NCI-H146 (cell line): ENCODE measurements around the gene FLNC.

ENCODE experiments used
- DNase-seq: peaks from one replicate; lab custom pipeline; 2025; lab: John Stamatoyannopoulos, UW

Gene FLNC

GRCh38 chr7:128830231-128831177 is at the start of gene FLNC:
TSS of gene FLNC (plus strand) at chr7:128830406. CDS start at chr7:128830638, 232 bp downstream.
- DNase-seq: peak; percentile 29

- no peak for DNase-seq
Measured at GRCh38 chr7:128781126-128781525, 49.1 kb upstream of the FLNC start.

GRCh38 chr7:128781851-128782250 is 48.4 kb upstream of the FLNC start:
- no peak for DNase-seq

GRCh38 chr7:128783143-128783861 is 46.9 kb upstream of the FLNC start:
- DNase-seq: peak; percentile 30

- DNase-seq: no peak
Measured at GRCh38 chr7:128785738-128786137, 44.5 kb upstream of the FLNC start.

DNA sequence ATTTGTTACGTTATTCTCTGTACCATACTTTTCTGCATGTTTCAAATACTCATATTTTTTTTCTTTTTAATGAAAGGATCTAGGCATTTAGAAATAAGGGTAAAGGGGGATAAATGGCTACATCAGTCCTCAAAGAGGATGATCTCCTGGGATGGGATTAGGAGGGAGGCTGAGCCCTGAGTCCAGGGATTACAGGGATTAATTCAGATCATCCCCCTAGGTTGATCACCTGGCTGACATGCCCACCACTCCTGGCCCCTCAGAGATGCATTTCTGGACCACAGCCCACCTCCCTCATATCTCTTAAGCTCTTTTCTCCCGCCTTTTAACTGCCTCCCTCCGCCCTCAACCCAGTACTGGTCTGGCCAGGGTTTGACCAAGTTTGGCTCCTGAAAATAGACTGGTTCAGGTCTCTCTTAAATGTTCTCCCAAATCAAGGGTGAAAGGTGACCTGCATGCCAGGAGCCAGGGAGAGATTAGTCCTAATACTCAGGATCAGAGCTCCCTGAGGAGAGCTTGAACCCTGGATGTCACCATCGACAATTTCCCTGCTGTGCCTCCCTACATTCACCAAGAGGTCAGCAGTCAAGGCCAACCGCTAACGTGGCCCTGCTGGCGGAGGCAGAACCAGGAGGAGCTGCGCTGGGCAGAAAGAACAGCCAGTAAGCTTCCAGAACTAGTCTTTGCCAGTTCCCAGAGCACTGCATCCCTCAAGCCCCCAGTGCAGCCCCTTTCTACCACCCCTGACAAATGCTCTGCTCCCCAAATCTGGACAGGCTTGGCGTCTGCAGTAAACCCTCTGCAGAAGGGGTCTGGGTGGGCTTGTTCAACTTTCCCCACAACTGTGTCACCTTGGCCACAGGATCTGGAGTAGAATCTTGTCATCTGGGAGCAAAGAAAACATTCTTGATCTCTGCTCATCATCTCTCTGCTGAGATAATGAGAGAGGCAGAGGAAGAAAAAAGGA is 41.5 kb upstream of the FLNC start:
- no peak for DNase-seq

DNA sequence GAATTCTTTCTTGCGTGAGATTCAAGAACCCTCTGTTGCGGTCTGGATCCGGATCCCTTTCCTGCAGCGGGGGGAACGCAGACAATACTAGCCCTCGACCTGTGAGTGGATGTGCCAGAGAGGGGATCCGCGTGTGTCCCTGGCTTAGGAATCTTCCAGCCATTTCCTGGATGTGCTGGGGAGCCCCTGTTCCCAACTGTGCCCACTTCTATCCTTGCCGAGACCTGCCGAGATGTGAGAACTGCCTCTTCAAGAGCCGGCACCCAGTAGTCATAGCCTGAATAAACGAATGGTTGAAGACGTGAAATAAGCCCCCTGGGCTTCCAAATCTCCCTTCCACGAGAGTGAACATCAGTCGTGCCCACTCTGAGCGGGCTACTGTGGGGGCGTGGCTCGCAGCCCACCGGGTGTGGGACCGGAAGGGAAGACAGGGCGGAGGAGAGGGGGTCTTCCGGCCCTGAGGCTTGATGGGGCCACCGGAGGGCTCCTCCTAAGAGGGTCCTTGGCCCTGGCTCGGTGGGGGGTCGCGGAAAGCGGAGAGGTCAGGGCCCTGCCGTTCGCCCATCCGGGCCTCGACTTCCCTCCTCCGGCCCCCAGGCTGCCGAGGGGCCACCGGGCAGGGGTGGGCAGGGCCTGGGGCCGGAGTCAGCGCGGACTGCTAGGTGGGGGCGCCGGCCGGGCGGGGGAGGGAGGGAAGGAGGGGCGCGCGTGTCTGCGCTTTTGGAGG is 39.7 kb upstream of the FLNC start:
- DNase-seq: peak; percentile 30

DNA sequence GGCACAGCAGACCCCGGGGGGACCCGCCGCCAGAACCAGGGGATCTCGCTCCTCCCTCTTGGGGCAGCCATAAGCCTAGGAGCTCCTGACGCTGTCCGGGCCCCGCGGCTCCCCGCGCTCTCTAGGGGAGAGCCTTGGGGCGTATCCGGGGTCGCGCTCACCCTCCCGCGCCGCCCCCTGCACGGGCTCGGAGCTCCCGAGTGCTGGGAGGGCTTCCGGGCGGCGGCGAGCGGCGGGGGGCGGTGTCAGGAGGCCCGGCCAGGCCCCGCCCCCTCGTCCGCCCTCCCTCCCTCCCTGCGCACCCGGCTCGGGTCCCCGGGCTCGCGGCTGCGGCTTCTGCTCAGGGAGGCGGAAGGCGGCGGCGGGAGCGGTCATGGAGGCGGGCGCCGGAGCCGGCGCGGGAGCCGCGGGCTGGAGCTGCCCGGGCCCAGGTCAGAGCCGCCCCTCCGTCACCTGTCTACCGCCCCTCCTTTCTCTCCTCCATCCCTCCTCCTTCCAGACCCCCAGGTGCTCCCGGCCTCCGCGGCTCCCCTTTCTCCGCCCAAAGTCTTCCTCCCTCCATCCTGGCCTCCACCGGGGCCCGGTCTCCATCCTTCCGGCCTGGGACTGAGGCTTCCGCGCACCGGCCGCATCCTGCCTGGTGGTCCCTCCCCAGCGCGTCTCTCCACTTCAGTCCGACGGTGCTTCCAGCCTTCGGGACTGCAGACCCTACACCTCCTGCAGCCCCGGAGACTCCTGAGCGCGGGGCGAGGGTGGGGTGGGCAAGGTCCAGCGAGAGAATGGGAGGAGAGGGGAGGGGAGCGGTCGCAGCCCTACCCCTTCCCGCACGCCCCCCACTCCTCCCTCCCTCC is 38.9 kb upstream of the FLNC start, which contains the start of gene CCDC136:
Gene CCDC136 (plus strand): TSS at position 848 of the 851 bp plus-strand sequence. CDS start 444 bp downstream, outside the sequence.
- DNase-seq: peak; percentile 80

GRCh38 chr7:128791972-128792327 is 38.3 kb upstream of the FLNC start:
- peak; percentile 35 for DNase-seq

DNA sequence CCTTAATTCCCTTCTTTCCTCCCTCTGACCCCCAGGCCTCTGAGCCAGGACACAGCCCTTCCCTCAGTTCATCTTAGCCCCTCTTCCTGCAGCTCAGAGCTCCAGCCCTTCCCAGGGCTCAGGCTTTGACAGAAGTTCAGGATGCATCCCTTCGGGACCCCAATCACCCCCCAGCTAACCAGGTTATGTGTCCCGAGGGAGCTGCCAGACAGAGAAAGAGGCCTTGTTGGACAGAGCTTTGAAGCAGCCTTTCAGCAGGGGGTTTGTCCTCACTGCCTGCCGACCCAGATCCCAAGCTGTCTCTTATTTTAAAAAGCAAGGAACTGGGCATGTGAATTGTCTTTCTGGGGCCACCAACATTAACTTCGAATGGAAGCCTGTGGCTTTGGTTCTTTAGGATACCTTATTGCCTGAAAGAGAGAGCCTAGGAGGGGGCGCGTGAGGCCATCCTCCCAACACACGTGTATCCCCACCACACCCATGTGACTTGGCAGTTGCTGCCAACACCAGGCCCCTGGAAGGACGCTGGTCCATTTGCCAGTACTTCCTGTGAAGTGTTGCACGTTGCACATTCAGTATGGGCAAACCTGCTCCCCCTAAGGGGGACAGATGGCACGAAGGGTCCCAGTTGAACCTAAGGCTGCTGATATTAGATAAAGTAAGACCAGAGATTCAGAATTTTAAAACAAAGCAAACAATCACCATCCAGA is 37.6 kb upstream of the FLNC start:
- no peak for DNase-seq

GRCh38 chr7:128793181-128793547 is 37.0 kb upstream of the FLNC start:
- DNase-seq: no peak

DNA sequence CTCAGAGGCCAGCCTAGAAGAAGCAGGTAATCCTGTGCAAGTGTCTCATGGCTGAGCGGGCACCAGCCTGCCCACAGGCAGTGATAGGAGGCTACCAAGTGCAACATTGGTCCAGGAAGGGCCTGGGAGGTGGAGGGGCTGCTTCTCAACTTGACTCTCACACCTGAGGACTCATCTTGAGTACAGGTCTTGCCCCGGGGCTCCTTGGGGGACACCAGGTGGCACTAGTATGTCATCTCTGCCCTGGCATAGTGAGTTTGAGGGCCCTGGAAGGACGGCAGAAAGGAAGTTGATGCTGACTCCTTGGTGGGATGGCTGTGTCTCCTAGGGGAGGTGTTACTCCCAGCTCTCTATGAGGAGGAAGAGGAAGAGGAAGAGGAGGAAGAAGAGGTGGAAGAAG is 36.2 kb upstream of the FLNC start:
- DNase-seq: no peak

GRCh38 chr7:128794436-128794835 is 35.8 kb upstream of the FLNC start:
- DNase-seq: no peak

- no peak for DNase-seq
Measured at GRCh38 chr7:128795129-128795528, 35.1 kb upstream of the FLNC start.

DNA sequence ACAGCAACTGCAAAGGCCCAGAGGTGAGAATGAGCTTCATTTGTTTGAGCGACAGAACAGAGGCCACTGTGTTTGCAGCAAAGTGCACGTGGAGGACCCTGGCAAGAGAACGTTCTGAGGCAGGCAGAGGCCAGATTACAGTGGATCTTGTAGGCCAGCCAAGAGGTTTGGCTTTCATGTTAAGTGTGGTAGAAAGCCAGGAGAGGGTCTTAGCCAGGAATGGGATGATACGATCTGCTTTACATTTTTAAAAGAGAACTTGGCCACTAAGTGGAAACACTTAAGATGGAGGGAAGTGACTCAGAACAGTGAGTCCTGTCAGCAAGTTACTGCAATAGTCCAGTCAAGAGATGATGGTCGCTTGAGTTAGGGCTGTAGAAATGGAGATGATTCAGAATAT is 33.9 kb upstream of the FLNC start:
- no peak for DNase-seq

- DNase-seq: no peak
Measured at GRCh38 chr7:128799451-128799850, 30.8 kb upstream of the FLNC start.

GRCh38 chr7:128800567-128800966 is 29.6 kb upstream of the FLNC start:
- no peak for DNase-seq

GRCh38 chr7:128801003-128801402 is 29.2 kb upstream of the FLNC start:
- DNase-seq: no peak

DNA sequence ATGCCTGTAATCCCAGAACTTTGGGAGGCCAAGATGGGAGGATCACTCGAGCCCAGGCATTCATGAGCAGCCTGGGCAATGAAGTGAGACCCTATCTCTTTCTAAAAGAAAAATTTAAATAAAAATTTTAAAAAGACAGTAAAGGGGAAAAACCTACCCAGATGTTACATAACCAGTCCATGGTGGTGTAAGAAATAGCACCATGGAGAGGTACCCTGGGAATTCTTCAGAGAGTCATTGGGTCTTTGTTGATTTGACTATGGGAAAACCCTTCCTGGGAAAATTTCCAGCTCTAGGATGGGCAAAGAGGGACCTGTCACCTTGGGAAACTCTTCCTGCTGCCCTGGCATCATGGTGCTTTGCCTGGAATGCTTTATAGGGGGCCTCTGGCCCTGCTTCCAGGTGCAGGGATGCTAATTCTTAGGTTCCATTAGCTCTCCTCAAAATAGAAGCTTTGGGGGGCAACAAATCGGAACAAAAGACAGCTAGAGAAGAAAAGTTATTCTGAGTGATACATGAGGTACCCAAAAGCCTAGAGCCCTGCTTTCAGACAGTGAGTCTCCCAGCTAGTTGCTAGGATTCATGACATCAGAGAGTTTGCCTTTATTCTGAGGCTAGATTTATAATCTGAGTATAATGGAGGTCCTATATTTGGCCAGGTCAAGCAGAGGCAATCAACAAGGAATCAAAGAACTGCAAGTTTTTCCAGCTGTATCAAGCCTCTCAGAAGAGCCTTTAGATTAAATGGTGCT is 28.4 kb upstream of the FLNC start:
- no peak for DNase-seq
